ENCODE data around the gene FANCE. TPM values are rescaled to one million over a fixed set of nuclear protein-coding genes. Genes with fewer than 3 reads are reported as not detected.

FANCE gene
- total and polyA plus RNA-seq, 9 of the 15 experiments (the other 6 are each of a cell fraction or from before 2014, with no cell fraction given), result 5.7 to 30.2 (median 17.0) TPM

GRCh38 chr6:35468181-35468979 is 16.2 kb downstream of the FANCE start, which contains the start of gene RPL10A (continued):
- TF ChIP-seq ELF4 (CRISPR knock-in tag; IDR thresholded peaks at IDR 0.05) (peak; percentile 60; the same call in 1 of the 2 replicates), ARID1B (IDR thresholded peaks at IDR 0.05) (no peak), KLF13 (tag; IDR thresholded peaks at IDR 0.05; ENCODE audit: borderline replicate concordance, low read depth) (no peak), ZNF778 (CRISPR knock-in tag; IDR thresholded peaks at IDR 0.05) (no peak), SMARCC2 (IDR thresholded peaks at IDR 0.05; ENCODE audit: low read depth) (no peak), LARP7 (IDR thresholded peaks at IDR 0.05) (peak; percentile 58), SLC30A9 (CRISPR knock-in tag; IDR thresholded peaks at IDR 0.05) (no peak), NUFIP1 (IDR thresholded peaks at IDR 0.05; ENCODE audit: partially characterized antibody) (no peak), ZNF408 (CRISPR knock-in tag; IDR thresholded peaks at IDR 0.05; ENCODE audit: low read depth) (no peak), RREB1 (CRISPR knock-in tag; IDR thresholded peaks at IDR 0.05) (peak; percentile 68; the same call in 1 of the 2 replicates)
- TF ChIP-seq, protein P1, sequence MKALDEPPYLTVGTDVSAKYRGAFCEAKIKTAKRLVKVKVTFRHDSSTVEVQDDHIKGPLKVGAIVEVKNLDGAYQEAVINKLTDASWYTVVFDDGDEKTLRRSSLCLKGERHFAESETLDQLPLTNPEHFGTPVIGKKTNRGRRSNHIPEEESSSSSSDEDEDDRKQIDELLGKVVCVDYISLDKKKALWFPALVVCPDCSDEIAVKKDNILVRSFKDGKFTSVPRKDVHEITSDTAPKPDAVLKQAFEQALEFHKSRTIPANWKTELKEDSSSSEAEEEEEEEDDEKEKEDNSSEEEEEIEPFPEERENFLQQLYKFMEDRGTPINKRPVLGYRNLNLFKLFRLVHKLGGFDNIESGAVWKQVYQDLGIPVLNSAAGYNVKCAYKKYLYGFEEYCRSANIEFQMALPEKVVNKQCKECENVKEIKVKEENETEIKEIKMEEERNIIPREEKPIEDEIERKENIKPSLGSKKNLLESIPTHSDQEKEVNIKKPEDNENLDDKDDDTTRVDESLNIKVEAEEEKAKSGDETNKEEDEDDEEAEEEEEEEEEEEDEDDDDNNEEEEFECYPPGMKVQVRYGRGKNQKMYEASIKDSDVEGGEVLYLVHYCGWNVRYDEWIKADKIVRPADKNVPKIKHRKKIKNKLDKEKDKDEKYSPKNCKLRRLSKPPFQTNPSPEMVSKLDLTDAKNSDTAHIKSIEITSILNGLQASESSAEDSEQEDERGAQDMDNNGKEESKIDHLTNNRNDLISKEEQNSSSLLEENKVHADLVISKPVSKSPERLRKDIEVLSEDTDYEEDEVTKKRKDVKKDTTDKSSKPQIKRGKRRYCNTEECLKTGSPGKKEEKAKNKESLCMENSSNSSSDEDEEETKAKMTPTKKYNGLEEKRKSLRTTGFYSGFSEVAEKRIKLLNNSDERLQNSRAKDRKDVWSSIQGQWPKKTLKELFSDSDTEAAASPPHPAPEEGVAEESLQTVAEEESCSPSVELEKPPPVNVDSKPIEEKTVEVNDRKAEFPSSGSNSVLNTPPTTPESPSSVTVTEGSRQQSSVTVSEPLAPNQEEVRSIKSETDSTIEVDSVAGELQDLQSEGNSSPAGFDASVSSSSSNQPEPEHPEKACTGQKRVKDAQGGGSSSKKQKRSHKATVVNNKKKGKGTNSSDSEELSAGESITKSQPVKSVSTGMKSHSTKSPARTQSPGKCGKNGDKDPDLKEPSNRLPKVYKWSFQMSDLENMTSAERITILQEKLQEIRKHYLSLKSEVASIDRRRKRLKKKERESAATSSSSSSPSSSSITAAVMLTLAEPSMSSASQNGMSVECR (CRISPR knock-in tag; IDR thresholded peaks at IDR 0.05), result peak; percentile 82
- TF ChIP-seq, protein P2, sequence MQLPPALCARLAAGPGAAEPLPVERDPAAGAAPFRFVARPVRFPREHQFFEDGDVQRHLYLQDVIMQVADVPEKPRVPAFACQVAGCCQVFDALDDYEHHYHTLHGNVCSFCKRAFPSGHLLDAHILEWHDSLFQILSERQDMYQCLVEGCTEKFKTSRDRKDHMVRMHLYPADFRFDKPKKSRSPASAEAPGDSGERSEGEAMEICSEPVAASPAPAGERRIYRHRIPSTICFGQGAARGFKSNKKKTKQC (CRISPR knock-in tag; IDR thresholded peaks at IDR 0.05), result peak; percentile 96
- TF ChIP-seq, protein P3, sequence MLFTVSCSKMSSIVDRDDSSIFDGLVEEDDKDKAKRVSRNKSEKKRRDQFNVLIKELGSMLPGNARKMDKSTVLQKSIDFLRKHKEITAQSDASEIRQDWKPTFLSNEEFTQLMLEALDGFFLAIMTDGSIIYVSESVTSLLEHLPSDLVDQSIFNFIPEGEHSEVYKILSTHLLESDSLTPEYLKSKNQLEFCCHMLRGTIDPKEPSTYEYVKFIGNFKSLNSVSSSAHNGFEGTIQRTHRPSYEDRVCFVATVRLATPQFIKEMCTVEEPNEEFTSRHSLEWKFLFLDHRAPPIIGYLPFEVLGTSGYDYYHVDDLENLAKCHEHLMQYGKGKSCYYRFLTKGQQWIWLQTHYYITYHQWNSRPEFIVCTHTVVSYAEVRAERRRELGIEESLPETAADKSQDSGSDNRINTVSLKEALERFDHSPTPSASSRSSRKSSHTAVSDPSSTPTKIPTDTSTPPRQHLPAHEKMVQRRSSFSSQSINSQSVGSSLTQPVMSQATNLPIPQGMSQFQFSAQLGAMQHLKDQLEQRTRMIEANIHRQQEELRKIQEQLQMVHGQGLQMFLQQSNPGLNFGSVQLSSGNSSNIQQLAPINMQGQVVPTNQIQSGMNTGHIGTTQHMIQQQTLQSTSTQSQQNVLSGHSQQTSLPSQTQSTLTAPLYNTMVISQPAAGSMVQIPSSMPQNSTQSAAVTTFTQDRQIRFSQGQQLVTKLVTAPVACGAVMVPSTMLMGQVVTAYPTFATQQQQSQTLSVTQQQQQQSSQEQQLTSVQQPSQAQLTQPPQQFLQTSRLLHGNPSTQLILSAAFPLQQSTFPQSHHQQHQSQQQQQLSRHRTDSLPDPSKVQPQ (CRISPR knock-in tag; IDR thresholded peaks at IDR 0.05; ENCODE audit: borderline replicate concordance), result no peak
